GM15510 (cell line): ENCODE data around the gene TBC1D1.

ENCODE experiments used
- POLR2A ChIP-seq: IDR thresholded peaks from 3 replicates; pipeline ENCODE4 v1.6.1; 2011; ENCODE audit warnings: borderline replicate concordance; ENCODE audit not compliant: insufficient read length; ENCODE audit errors: extremely low read depth

The TBC1D1 gene

DNA sequence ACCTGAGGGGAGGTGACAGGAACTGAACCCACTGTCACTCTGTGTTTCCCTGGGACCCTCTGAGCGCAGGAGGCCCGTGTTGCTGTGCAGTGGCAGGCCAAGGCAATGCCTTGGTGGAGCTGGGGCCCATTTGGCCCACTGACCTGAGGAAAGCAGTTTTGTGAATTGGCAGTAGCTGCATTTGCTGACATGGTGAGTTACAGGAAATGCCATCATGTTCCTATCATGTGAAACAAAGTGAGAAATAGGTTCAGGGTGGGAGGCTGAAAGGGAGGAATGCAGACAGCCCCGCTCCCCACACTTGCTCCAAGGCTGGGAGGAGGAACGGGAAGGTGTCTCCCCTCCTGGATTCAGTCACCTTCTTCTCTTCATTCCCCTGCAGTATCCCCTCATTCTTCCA lies 215.4 kb downstream of the TBC1D1 start:
- TF ChIP-seq POLR2A = no peak

DNA sequence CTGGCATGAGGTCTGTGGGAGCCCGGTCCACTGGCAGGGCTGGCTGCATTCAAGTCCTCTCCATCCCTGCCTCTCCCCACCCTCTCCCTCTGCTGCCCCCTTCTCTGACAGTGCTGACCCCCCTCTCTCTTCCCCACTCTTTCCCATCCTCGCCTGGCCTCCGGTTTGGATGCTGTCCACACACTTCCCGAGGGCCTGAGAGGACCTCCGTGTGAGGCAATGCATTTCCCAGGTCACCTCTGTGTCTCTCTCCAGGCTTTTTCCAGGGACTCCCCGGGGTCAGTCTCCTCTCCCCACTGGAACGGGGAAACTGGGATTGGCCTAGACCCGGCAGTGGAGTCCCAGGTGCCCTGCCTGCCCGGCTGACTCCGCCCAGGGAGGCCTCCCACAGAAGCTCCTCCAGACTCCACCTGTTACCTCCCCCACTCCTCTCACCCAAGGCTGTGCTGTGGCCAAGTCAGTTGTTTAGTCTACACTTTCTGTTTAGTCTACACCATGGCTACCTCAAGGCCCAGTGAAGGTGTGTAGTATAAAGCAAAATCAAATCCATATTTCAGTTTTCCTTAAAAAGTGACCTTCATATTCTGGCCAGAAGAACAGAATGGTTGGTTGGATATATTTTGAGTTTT lies 216.1 kb downstream of the TBC1D1 start:
- no peak for TF ChIP-seq POLR2A

DNA sequence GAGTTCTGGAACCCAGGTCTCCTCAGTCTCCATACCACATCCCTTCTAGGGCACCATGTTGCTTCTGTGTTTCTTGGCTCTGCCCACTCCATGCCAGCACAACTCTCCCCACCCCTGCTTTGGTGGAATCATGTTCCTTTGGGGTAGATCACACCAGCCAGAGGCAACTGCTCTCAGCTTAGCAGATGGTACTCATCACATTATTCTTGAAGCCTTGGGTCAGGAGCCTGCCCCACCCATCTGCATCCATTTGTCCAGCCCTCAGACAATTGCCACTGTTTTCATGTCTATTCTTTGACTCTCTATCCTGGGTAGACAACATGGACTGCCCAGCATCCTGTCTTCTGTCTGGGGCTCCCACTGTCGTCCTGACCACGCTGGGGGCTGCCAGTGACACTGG lies 216.9 kb downstream of the TBC1D1 start:
- TF ChIP-seq POLR2A = no peak

DNA sequence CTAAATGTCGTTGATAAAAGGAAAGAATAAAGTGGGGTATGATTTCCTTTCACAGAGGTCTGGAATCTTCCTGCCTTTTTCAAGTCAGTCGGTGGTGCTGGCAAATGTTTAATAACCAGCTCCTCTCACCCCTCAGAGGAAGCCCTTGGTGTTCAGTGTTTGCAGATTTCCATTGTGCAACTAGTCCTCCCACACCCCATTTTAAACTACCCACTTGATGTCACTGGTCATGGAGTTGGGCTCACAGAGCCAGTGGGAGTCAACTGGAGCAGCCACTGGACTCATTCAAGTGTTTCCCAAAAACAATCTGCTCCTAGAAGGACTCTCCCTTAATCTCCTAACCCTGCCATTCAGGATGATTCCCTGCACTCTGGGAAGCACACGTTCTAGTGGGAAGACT lies 218.5 kb downstream of the TBC1D1 start:
- TF ChIP-seq POLR2A = no peak

DNA sequence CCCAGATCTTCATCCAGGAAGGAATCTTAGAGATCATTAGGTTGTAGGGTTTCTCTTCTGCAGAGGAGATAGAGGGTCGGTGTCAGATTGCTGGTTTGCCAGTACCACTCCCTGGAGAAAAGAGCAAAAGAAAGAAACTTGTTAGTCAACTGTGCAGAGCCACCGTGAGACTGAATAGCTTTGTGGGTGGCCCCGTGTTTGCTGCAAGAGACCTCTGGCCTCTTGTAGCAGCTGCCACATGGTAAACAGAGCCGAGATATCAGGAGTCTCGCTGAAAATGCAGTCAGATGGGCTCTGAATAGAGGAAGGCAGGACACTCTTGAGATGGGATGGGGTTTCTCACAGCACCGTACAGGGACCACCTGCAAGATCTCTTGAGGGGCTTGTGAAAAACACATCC lies 219.0 kb downstream of the TBC1D1 start:
- TF ChIP-seq POLR2A = no peak

DNA sequence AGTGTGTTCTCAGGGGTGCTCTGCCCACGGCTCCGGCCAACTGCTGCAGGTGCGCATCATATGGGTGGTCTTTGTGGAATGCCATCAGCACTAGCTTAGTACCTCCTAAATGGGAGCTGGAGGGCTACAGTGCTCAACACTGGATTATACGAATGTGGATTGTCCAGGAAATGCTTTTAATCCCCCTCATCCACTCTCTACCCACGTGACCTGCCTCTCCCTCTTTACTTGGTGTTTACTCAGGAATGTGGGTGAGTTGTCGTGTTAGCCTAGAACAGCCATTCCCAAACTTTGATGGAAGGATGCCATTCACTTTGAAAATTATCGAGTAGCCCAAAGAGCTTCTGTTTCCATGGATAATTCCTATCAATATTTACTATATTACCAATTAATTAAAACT lies 220.1 kb downstream of the TBC1D1 start:
- no peak for TF ChIP-seq POLR2A

DNA sequence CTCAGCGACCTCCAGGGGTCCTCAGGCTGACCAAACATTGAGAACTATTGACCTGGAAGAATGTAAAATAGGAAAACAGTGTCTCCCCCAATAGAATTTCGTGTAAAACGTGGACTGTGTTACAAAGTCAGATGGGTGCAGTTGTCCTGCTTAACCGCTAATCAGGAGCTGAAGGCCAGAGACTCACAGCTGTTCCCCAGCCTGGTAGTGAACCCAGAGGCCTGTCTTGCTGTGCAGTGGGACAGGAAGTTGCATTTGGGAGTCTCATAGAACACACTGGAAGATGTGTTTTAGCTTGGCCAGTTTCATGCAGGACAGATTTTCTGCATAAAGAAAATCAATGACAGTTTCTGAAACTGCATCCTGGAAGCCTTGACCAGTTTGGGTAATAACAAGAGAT lies 220.8 kb downstream of the TBC1D1 start:
- no peak for TF ChIP-seq POLR2A

DNA sequence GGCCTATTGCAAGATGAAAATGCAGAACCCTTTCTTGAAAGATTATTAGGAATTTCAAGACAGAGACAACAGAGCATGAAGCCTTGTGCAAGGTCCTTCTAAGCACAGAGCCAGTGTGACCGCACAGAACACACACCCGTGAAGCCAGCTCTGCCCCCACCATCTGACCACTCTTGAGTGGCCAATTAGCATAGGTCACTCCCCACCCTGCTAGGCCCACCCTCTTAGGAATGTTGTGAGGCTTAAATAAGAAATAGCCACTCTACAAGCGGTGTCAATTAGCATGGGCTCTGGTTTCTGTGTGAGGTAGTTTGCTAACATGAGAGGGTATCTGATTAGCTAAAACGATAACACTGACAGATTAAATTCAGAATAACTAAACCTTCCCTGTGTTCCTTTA lies 222.2 kb downstream of the TBC1D1 start:
- no peak for TF ChIP-seq POLR2A

DNA sequence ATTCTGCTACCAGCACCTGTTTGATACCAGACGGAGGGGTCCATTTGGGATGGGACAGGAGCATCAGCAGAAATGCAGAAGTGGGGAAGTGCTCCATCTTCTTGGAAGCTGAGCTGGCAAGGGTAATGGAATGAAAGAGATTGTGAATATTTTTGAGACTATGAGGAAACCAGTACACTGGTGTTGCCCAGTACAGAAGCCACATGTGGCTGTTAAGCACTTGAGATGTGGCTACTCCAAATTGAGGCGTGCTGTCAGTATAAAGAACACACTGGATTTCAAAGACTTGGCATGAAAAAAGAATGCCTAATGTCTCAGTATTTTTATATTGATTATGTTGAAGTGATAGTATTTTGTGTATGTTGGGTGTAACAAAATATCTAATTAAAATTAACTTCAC lies 222.7 kb downstream of the TBC1D1 start:
- no peak for TF ChIP-seq POLR2A

DNA sequence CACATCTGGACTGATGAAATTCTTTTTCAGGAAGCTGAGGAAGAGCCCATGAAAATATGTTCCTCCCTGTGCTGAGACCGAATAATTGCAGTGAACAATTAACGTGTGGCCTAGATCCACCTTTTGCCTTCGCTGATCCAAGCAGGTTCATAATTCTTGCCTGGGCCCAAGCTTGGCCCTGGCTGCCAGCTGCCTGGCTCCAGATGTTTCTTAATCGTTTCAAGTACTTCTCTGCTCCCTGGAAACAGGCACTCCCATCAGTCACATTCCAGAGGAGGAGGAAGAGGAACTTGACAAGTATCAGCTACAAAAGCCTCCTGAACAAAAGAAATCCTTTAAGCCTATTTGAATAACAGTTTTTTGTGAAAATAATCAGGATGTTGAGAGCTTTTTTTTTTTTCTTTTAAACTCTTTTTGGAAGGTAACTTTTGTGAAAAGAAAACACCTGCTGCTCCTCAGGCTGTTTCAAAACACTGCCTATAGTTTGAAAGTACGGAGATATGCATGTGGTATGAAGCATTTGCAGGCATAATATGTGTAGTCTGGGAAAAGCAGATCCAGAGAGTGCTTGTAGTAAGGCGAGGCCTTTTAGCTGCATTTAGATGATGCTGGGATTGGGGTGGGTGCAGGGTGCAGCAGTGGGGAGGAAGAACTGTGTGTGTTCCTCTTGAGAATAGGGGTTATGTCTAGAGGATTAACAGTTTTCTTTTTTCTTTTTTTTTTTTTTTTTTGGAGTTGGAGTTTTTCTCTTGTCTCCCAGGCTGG lies 223.7 kb downstream of the TBC1D1 start:
- TF ChIP-seq POLR2A = no peak

DNA sequence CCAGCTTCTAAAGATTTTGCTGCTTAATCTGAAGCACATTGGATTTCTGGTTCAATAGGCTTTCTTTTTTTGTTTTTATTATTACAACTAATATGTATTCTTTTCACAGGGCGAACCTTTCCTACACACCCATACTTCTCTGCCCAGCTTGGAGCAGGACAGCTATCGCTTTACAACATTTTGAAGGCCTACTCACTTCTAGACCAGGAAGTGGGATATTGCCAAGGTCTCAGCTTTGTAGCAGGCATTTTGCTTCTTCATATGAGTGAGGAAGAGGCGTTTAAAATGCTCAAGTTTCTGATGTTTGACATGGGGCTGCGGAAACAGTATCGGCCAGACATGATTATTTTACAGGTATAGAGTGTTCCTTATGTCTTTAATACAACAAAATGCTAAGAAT lies 224.7 kb downstream of the TBC1D1 start:
- TF ChIP-seq POLR2A = no peak

DNA sequence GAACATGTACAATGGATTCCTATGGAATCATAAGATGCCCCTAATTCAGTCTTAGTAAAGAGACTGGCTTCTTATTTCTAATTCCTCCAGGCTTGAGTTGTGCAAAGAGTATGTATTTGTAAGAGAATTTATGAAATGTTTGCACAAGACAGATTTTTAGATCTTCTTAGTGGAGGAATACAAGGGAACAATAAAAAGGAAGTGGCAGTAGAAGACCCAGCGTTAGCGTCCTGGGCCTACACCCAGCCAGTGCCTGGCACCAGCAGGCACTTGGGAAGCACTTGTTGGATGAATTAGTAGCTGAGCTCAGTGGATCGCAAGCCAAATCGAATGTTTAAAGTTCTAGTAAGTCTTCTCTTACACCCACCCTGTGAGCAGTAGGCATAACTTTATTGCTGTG lies 226.7 kb downstream of the TBC1D1 start:
- no peak for TF ChIP-seq POLR2A

DNA sequence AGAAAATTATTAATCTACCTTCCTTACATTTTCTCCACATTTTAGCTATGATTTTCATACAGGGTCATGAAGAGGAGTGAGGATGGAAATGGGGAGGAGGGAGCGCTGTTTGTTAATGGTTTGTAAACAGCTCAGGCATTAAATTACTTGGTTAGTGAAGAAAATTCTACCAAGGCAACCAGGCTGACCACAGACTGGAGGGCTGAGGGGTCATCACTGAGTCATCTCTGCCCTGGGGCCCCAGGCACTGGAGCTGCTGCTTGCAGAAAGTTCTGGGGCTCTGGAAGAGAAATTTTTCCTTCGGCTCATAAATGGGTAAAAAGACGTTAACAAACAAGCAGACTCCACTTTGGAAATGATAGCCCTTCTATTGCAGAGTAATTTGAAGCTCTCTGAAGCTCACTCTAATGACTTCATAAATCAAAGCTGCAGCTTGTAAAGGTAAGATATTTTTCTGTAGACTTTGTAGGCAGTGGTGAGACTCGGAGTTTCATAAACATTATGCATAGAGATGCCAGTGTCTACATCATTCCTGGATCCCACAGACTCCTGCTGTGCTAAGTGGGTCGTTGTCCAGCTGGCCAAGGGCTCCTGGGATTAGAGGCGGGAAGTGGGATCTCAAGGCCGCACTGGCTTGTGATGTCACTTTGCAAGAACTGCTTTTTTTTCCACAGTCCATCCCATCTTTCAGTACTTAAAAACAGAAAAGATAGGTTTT lies 228.9 kb downstream of the TBC1D1 start:
- TF ChIP-seq POLR2A = no peak

DNA sequence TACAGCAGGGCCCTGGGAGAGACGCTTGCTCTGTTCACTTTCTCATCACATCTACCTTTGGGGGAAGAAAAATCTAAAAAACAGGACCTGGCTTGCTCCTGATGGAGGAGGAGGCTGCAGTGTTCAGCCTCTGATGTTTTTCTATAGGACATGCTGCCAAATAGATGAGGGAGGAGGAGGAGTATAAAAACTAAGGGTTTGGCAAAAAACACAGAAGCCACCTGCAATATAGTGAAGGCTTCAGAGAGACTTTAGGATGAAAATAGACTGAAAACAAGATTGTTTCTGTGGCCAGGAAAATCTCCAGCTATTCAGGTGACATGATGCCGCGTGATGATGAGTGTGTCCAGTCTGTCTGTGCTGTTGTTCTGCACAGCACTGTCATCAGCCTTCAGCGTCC lies 229.9 kb downstream of the TBC1D1 start:
- no peak for TF ChIP-seq POLR2A

DNA sequence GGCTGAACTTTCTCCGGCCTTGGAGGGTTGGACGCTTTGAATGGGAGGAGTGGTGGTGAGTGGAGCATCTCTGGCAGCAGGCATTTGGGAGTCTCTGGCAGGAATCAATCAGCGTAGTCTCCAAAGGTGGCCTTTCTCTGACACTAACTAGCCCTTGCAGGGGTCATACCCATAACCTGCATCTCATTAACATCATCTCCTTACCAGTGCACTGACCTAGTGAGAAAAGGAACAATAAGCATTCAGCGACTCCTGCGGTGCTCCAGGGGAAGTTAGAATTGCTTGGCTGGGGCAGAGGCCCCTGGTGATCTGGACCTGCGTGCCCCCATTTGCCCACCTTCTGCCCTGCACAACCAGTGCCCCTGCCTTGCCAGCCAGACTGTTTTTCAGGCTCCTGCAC lies 231.2 kb downstream of the TBC1D1 start:
- TF ChIP-seq POLR2A = no peak

DNA sequence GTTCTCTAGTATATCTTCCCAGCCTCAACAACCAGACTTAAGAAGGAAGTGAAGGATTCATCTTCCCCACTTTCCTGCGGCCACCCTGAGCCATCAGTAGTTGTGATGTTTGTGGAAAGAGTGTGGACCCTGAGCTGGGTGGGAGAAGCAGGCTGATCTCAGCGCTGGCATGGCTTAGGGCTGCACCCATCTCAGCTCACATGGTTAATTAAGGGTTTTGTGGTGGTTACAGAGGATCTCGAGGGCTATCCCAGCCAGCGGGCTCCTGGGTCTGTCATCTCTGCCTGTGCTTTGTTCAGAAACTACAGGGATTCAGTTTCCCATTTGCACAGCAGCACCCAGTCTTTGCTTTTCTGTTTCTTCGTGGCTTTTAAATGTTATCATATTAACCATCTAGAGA lies 232.7 kb downstream of the TBC1D1 start:
- TF ChIP-seq POLR2A = no peak
